GM23248 (cell line): ENCODE measurements around the gene SPEM2. TPM values are rescaled to one million over a fixed set of nuclear protein-coding genes. Genes with fewer than 3 reads are reported as not detected.
A peak's percentile ranks its signal among the peaks of the same experiment; 100 is the strongest.

Experiments used
- DNase-seq: peaks from one replicate; pipeline ENCODE4 v3.0.0-alpha.2; 2015
- H2AFZ ChIP-seq: fragments of 200-600 bp; sonication (generic); 2 replicates; pipeline ENCODE4 v1.6.1; 2016; ENCODE audit warnings: antibody characterized with exemption
- H3F3A ChIP-seq: fragments of 200-600 bp; sonication (generic); 2 replicates; pipeline ENCODE4 v1.6.1; 2016; ENCODE audit warnings: mild to moderate bottlenecking, antibody characterized with exemption, mixed run types; ENCODE audit not compliant: insufficient read depth
- H3K27ac ChIP-seq: fragments of 200-600 bp; sonication (generic); 2 replicates; pipeline ENCODE4 v1.5.1; 2016; ENCODE audit warnings: mild to moderate bottlenecking
- H3K27me3 ChIP-seq: fragments of 200-600 bp; sonication (generic); replicated peaks from 2 replicates; pipeline ENCODE4 v1.6.1; 2016; ENCODE audit warnings: mild to moderate bottlenecking; ENCODE audit not compliant: insufficient read depth
- H3K36me3 ChIP-seq: fragments of 200-600 bp; sonication (generic); 2 replicates; pipeline ENCODE4 v1.6.1; 2016; ENCODE audit warnings: low read depth, mild to moderate bottlenecking
- H3K4me1 ChIP-seq: fragments of 200-600 bp; sonication (generic); 2 replicates; pipeline ENCODE4 v1.6.1; 2016; ENCODE audit warnings: mild to moderate bottlenecking; ENCODE audit not compliant: insufficient read depth
- H3K4me2 ChIP-seq: fragments of 200-600 bp; sonication (generic); one replicate; pipeline ENCODE4 v1.6.1; 2016; ENCODE audit warnings: mild to moderate bottlenecking; ENCODE audit not compliant: unreplicated experiment
- H3K4me3 ChIP-seq: fragments of 200-600 bp; sonication (generic); 2 replicates; pipeline ENCODE4 v1.5.1; 2016; ENCODE audit warnings: mild to moderate bottlenecking
- H3K79me2 ChIP-seq: fragments of 200-600 bp; sonication (generic); 2 replicates; pipeline ENCODE4 v1.6.1; 2016; ENCODE audit warnings: mild to moderate bottlenecking; ENCODE audit not compliant: insufficient read depth
- H3K9ac ChIP-seq: fragments of 200-600 bp; sonication (generic); 2 replicates; pipeline ENCODE4 v1.6.1; 2016; ENCODE audit warnings: mild to moderate bottlenecking
- H3K9me2 ChIP-seq: fragments of 200-600 bp; sonication (generic); 2 replicates; pipeline ENCODE4 v1.6.1; 2016; ENCODE audit warnings: mixed run types, mild to moderate bottlenecking, moderate library complexity; ENCODE audit not compliant: insufficient read depth
- H3K9me3 ChIP-seq: fragments of 200-600 bp; sonication (generic); one replicate; pipeline ENCODE4 v1.6.1; 2017; ENCODE audit warnings: low read depth
- H4K20me1 ChIP-seq: fragments of 200-600 bp; sonication (generic); 2 replicates; pipeline ENCODE4 v1.6.0; 2016; ENCODE audit not compliant: insufficient read depth
- EZH2 ChIP-seq: fragments of 200-600 bp; sonication (generic); IDR thresholded peaks from 2 replicates; pipeline ENCODE4 v1.6.1; 2018; ENCODE audit warnings: antibody characterized with exemption, mild to moderate bottlenecking; ENCODE audit not compliant: insufficient read depth, poor library complexity, severe bottlenecking
- EZH2phosphoT487 ChIP-seq: fragments of 200-600 bp; sonication (generic); IDR thresholded peaks from 2 replicates; pipeline ENCODE4 v1.6.1; 2018; ENCODE audit warnings: antibody characterized with exemption, moderate library complexity, mild to moderate bottlenecking, low read depth; ENCODE audit not compliant: insufficient read depth
- WGBS, 2 experiments: methylation state at CpG; one replicate each; pipeline ENCODE4 v1.1.6; 2015 to 2017; ENCODE audit warnings: low lambda C conversion rate in 2 of 2, low coverage in 1 of 2; ENCODE audit errors: missing lambda C conversion rate in 2 of 2; 5-methylcytosine and 5-hydroxymethylcytosine counted together
- in situ Hi-C: fragments of 300-500 bp; cut with MboI; formaldehyde crosslinking; loops from 2 replicates; pipeline ENCODE4 v1.15.0; 2020
- polyA plus RNA-seq: library from polyadenylated mRNA; unstranded; fragments of >200 nt; fragmentation: Nextera tagmentation; extraction: Ambion mirVana; gene quantifications from 2 replicates; pipeline ENCODE4 v1.2.1, GENCODE V29; 2016
- total RNA-seq: library from RNA; depleted of rRNA; stranded (reverse); fragments of >200 nt; shearing (Covaris generic); gene quantifications from 2 replicates; pipeline ENCODE4 v1.2.3, GENCODE V29; 2014

SPEM2 gene
- total and polyA plus RNA-seq, 2 experiments from 2014 or later: not detected

DNA sequence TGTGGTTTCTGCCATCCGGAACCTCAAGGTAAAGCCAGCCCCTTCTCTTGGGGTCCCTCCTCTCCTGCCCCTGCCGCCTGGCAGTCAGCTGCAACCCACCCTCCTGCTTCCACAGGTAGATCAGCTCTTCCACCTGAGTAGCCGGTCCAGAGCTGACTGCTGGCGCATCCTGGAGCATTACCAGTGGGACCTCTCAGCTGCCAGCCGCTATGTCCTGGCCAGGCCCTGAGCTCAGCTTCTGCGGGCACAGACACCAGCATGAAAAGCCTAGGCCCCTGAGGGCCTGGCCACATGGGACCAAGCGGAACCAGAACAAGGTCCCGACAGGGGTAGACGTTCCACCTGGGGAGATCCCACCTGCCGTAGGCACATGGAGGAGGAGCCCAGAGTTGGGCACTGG, 36.6 kb upstream of the SPEM2 start:
- DNase-seq: no peak
- peaks cover 19% of the 10 kb centered on the region for H3K79me2 ChIP-seq
- H3K4me1 ChIP-seq: no peaks in the 10 kb centered on the region
- H4K20me1 ChIP-seq: no peaks in the 10 kb centered on the region
- H3K4me3 ChIP-seq: no peak overlapping the region
- peaks cover 4% of the 10 kb centered on the region; the same call in 1 of the 2 replicates for H3K36me3 ChIP-seq
- in situ Hi-C loops: no loop called here
- H3K27me3 ChIP-seq: no peaks in the 10 kb centered on the region
- H3K4me2 ChIP-seq: no peak overlapping the region
- H2AFZ ChIP-seq: no peak overlapping the region
- H3K9me2 ChIP-seq: no peaks in the 10 kb centered on the region
- H3K9ac ChIP-seq: no peak overlapping the region
- H3K27ac ChIP-seq: no peak overlapping the region
- no peaks in the 10 kb centered on the region for H3F3A ChIP-seq
- TF ChIP-seq EZH2phosphoT487 (no peak), EZH2 (no peak)
- no peaks in the 10 kb centered on the region for H3K9me3 ChIP-seq
- WGBS, 2 experiments: 94 to 97% methylated on average over 10 of the region's 10 CpGs

DNA sequence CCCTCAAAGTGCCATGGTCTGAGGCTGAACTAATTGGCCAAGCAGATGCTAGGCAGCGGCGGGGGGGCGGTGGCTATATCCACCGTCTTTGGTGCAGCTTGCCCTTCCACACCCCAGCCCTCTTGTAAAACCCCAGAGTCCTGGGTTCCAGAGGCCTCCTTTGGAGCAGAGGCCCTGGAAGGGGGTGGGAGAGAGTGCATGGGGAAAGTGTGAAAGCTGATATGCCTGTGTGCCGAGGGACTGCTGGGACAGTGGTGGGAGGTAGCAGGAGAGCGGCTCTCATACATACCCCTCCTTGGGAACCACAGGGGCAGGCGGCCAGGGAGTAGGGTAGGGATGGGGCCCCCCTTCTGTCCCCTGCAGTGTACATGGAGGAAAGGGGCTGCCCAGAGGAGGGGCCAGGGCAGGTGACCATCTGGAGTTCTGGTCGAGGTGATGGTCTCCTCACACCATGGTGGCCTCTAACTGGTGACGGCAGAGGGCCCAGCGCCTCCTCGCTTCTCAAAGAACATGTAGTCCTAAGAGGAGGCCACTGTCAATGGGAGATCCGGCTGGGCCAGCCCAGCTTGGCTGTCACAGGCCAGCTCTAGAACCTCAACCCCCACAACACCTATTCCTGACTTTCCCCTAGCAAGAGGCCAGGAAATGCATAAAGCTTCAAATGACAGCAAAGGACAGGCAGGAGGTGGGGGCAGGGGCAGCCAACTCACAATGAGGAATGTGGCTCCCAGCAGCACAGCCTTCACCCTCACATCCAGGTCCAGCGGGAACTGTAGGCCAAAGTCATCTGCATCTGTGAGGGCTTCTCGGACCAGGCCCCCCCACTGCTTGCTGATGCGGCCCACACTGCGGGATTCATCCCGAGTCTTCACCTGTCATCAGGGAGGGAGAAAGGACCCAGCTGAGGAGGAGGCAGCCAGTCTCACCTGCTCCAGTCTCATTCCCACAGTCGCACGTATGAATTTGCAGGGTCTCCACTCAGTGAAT, 35.2 kb upstream of the SPEM2 start:
- in situ Hi-C loops: no loop called here
- WGBS, 2 experiments: 83 to 92% methylated on average over 17 to 19 of the region's 19 CpGs
- TF ChIP-seq EZH2phosphoT487: no peak
- no peak for TF ChIP-seq EZH2
- H3K4me1 ChIP-seq: peaks cover 3% of the 10 kb centered on the region; the same call in 1 of the 2 replicates
- H3K4me3 ChIP-seq: no peak overlapping the region
- peaks cover 4% of the 10 kb centered on the region; the same call in 1 of the 2 replicates for H3K36me3 ChIP-seq
- no peaks in the 10 kb centered on the region for H3F3A ChIP-seq
- H3K27me3 ChIP-seq: no peaks in the 10 kb centered on the region
- H3K27ac ChIP-seq: no peak overlapping the region
- no peak overlapping the region for H2AFZ ChIP-seq
- H3K4me2 ChIP-seq: no peak overlapping the region
- H3K9me2 ChIP-seq: no peaks in the 10 kb centered on the region
- no peaks in the 10 kb centered on the region for H4K20me1 ChIP-seq
- H3K9me3 ChIP-seq: no peaks in the 10 kb centered on the region
- H3K79me2 ChIP-seq: peaks cover 22% of the 10 kb centered on the region
- no peak overlapping the region for H3K9ac ChIP-seq
- DNase-seq: no peak

DNA sequence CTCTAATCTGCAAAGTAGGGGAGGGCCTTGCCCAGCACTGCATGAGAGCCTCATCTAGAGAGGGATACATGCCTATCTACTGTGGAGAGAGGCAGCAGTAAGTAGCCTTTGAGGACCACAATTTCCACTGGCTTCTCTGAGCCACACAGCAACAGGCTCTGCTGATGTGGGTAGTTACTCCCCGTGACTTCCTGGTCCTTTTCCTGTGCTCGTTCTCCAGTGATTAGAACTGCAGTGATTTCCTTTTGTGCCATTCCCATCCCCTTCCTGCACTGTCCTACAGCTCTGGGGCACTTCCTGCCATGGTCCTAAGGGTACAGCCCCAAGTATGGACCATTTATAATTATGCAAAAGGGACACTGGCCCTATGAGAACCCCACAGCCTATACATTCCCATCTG, 34.1 kb upstream of the SPEM2 start:
- H3K27ac ChIP-seq: no peak overlapping the region
- no peak for DNase-seq
- H3K9ac ChIP-seq: no peak overlapping the region
- 0 out of 2 replicates have a peak, but pooled peaks cover 6% of the 10 kb centered on the region for H3F3A ChIP-seq
- no peaks in the 10 kb centered on the region for H3K9me3 ChIP-seq
- peaks cover 4% of the 10 kb centered on the region; the same call in 1 of the 2 replicates for H3K4me1 ChIP-seq
- no peaks in the 10 kb centered on the region for H3K9me2 ChIP-seq
- no peaks in the 10 kb centered on the region for H3K27me3 ChIP-seq
- WGBS, 2 experiments: 89 to 96% methylated on average over 2 of the region's 2 CpGs
- in situ Hi-C loops: no loop called here
- no peak overlapping the region for H3K4me3 ChIP-seq
- H3K79me2 ChIP-seq: peaks cover 22% of the 10 kb centered on the region
- peaks cover 4% of the 10 kb centered on the region; the same call in 1 of the 2 replicates for H3K36me3 ChIP-seq
- H3K4me2 ChIP-seq: no peak overlapping the region
- H2AFZ ChIP-seq: no peak overlapping the region
- no peak for TF ChIP-seq EZH2
- TF ChIP-seq EZH2phosphoT487: no peak
- H4K20me1 ChIP-seq: no peaks in the 10 kb centered on the region

DNA sequence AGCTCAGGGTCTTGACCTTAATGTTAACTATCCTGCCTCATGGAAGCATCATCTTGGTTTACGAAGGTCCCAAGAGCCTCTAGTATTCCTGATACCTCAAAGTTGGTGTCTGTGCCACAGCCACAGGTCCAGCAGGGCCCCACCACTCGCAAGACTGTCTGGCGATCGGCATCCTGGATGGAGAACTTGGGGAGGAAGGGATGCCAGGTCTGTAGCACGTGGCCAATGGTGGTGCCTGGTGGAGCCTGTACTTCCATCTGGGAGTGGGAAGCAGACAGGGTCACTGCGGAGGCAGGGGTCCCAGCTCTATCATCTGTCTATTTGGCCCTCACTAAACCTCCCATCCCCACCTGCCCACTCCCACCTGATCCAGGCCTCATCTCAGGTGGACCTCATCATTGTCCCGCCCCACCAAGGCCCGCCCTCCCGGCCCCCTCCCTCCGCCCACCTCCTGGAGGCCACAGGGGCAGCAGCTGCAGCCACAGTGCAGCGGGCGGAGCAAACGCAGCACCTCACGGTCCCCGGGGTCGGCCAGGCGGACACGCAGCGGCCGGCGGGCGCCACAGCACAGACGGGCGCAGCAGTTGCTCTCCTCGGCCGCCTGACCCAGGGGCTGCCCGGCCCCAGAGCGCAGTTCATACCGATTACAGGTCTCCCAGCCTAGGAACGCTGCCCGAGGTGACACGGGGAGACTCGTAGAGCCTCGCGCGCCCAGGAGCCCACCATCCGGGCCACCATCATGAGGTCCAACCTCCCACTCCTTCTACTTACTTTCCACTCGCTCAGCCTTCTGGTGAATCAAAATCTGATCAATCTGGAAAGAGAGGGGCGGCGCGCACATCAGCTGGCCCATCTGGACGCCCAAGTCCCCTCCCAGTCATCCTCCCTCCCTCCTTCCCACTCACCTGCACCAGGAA, 32.5 kb upstream of the SPEM2 start:
- peaks cover 4% of the 10 kb centered on the region; the same call in 1 of the 2 replicates for H3K4me1 ChIP-seq
- no peaks in the 10 kb centered on the region for H4K20me1 ChIP-seq
- H3K27me3 ChIP-seq: no peaks in the 10 kb centered on the region
- peaks cover 4% of the 10 kb centered on the region; the same call in 1 of the 2 replicates for H3K36me3 ChIP-seq
- H3K9me3 ChIP-seq: no peaks in the 10 kb centered on the region
- H3K9me2 ChIP-seq: no peaks in the 10 kb centered on the region
- TF ChIP-seq EZH2 (no peak), EZH2phosphoT487 (no peak)
- WGBS, 2 experiments: 81 to 83% methylated on average over 41 to 42 of the region's 42 CpGs
- H3F3A ChIP-seq: 0 out of 2 replicates have a peak, but pooled peaks cover 6% of the 10 kb centered on the region
- H3K27ac ChIP-seq: no peak overlapping the region
- peak overlapping the region; percentile 94 for H3K4me2 ChIP-seq
- in situ Hi-C loops: no loop called here
- H3K4me3 ChIP-seq: peak overlapping the region; percentile 91
- H2AFZ ChIP-seq: peak overlapping the region; percentile 80
- H3K79me2 ChIP-seq: peaks cover 22% of the 10 kb centered on the region
- DNase-seq: no peak
- H3K9ac ChIP-seq: peak overlapping the region; percentile 89
